GM19099 (cell line): ENCODE data around the gene DIO3.

Source experiments
- POLR2A ChIP-seq: IDR thresholded peaks from 3 replicates; pipeline ENCODE4 v1.6.1; 2011; ENCODE audit warnings: low read depth; ENCODE audit not compliant: insufficient read length; ENCODE audit errors: extremely low read depth

Gene DIO3

DNA sequence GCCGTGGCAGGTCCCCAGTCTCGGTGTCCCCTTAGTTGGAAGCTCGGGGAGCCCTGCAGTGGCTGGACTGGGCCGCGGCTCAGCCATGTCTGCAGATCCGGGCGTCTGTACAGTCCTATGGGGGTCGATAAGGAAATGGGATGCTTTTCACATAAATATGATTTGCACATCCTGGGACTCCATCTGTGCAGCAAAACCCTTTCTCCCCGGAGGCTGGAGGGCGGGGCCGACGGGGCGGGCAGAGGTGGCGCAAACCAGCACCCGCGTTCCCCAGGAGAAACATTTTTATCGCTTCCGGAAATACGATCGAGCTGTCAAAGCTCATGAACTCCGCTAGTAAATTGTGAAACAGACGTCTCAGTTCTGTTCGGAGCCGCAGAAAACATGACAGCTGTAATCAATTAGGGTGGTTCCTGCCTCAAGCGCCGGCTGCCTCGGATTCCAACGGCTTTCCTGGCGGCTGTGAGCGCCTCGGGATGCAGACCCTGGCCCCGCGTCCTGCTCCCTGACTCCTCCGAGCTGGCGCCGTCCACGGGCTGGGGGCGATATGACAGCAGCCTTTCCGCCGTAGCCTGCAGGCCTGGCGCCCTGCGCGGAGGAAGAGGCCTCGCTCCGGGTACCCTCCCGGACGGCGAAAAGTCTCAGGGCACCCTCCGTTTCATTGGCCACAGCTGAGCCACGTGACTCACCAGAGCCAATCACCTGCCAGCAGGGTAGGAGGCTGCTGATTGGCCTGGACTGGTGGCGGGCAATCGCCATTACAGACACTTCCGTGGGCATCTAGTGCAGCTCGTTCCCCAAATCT lies 23.0 kb downstream of the DIO3 start:
- no peak for TF ChIP-seq POLR2A

DNA sequence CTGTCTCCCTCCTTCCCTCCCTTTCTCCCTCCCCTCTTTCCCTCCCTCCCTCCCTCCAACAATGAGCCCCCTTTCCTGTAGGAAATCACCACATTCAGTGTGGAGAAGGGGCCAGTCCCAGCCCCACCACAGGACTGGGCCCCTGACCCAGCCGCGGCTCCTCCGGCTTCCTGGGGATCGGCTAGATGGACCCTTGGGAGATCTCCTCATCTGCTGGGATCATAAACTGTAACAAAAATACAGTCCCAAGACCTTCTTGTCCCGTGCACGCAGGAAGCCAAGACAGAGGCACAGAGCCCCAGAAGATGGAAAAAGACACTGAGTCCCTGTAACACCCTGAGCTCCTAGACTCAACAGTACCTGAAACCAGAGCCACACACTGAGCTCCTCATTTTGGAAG lies 23.9 kb downstream of the DIO3 start:
- TF ChIP-seq POLR2A, result no peak

DNA sequence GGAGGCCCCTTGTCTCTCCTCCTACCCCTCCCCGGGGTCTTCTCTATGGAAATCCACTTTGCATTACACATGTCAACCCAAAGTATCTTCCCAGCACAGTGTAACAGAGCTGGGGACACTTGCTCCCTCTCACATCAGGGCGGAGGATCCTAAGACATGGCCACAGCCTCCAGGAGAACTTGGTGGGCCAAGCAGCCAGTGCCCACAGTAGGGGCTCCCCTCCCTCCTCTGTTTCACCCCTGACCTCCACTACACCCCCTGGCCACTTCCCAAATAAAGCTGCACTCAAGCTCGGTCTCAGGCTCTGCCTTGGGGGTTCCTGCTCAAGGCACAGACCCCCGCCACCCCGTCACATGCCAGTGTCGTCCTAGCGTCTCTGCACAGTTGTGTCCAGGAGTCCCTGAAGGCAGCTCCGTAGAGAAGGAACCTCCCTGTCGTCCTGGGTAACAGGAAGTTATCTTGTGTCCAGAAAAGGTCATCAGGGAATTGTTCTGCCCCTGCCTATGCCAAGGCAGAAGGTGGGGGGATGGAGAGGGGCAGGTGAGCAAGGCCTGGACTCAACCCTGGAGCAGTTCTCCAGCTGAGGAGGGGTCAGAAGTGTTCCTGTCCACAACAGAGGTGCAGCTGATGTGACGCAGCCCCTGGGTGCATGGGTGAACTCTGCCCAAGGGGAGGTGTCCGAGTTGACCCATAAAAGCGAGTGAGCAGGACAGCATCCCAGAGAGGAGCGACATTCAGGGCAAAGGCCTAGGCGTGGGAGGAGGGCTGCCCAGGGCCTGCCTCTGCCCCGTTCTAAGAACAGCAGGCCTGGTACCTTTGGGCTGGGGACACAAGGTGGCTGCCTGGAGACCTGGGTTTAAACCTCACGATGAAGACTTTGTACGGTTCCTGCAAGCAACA lies 25.5 kb downstream of the DIO3 start:
- no peak for TF ChIP-seq POLR2A

DNA sequence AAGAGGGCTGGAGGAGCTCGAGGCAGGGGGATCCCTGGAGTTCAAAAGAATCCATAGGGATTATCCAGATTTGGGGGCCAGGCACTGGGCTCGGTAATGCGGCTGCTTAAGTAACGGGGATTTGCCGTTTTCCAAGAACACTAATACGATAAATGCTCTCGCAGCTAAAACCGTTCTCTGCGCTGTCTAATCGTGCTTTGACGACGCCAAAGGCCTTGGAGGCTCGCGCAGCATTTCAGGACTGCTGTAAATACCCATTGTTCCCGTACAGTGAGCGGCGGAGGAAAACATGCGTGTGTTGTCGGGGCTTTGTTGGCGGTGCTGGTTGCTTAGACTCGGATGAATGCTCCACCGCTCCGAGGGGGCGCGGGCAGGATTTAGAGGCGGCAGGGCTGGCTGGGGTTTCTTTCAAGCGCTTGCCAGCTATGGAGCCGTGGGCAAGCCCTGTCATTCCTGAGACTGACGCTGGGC lies 26.2 kb downstream of the DIO3 start:
- no peak for TF ChIP-seq POLR2A

DNA sequence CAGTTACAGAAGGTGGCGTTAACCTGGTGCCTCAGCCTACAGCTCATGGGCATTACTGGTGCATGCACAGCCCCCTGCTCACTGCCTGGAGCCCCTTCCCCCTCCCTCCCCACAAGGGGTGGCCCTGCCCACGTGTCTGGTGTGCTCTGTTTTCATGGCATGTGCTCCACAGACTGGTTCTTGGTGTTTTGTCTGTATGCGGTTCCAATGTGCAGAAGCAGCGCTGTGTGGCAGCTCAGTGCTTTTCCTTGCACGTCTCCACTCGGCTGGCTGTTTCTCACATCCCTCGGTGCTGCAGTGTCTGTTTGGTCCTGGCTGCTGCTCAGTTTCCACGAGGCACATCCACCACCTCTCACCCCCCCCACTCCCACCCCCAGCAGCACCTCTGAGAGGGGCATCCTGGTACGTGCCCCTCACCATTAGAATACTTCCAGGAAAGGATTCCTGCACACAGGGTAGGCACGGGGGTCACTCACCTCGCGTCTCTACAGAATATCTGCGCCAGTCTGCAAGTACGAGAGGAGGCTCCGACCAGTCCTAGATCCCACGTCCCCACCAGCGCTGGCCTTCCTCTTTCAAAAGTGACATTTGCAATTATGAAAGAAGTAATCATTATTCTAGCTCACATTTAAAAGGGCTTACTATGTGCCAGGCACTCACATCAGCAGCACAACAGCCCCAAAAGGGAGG lies 27.1 kb downstream of the DIO3 start:
- TF ChIP-seq POLR2A, result no peak

DNA sequence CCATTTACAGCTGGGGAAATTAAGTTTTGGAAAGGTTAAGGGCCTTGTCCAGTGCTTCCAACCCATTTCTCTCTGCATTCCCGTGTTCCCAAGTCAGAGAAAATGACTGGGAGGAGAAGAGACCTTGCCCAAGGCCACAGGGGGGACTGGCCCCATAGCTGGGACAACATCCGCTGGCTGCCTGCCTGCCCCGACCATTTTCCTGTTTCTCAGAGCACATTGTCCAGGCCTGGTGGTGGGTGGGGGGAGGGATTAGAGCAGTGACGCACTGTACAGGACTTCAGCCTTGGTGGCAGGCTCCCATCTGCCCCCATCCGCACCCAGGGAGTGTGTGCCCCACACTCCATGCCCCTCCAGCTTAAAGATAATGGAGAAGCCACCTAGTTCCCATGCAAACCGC lies 27.7 kb downstream of the DIO3 start:
- no peak for TF ChIP-seq POLR2A

DNA sequence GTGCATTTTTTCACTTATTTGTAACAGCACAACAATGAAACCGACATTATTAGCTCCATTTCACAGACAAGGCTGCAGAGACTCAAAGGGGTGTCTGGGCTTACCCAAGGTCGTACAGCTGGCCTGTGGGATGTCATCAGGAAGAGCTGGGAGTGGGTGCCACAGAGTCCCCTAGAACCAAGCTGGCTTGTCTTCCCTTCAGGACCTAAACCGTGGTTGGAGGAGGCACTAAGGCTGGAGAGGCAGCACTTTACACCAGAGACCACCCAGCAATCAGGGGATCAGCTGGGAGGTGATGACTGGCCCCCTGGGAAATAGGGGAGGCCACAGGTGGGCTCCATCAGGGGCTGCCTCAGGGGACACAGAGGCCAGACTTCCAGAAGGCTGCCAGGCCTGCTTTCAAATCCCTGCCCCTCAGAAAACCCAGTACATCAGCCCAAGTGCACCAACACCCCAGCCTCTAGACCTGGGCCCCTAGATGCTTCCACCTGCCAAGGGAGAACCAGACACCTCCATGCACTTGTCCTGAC lies 28.3 kb downstream of the DIO3 start:
- no peak for TF ChIP-seq POLR2A

DNA sequence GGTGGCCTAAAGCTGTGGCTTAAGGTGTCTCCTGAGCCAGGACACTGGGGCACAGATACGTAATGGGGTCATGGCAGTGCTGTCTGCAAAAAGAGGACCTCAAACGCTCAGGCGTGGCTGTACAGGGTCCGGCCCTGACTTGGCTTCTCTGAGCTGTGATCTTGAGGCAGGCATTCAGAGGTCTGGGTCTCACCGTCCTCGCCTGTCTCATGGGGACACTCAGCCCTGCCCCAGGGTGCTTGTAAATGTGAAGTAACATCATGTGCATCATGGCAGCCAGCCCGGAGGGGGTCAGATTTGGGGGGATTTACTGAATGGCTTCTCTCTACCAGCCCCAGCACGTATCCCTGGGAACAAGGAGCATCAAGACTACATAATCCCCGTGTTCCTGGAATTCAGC lies 28.8 kb downstream of the DIO3 start:
- TF ChIP-seq POLR2A, result no peak

DNA sequence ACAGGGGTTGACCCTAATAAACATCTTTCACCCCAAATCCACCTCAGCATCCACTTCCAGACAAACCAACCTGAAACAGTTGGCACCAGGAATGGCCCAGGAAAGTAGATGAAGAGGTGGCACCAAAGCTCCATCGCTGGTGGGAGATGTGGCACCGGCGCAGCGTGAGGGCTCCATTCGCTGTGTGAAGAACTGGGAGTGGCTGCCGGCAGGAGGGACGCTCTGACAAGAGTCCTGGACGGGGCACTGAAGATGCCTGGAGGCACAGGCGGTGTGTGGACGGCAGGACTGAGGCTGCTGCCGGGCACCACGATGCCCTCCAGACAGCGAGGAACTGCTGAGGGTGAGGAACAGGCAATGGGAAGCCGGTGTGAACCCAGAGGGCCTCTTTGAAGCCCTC lies 29.3 kb downstream of the DIO3 start:
- no peak for TF ChIP-seq POLR2A

DNA sequence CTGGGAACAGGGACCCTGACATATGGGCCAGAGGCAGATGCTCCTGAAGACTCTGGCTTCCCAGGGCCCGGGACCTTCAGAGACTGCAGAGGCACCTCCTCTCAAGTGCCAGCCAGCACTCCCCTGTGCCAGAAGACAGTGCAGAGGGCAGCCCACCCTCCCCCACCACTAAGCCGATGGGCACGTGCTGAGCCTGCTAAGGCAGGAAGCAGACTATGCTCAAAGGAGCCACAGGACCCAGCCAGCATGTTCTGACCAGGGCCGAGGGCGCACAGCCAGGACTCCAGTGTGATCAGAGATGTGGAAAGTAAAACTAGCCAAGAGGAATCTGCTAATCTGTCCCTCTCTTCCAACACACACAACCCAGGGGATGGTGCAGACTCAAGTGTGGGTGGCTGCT lies 29.8 kb downstream of the DIO3 start:
- TF ChIP-seq POLR2A, result no peak

DNA sequence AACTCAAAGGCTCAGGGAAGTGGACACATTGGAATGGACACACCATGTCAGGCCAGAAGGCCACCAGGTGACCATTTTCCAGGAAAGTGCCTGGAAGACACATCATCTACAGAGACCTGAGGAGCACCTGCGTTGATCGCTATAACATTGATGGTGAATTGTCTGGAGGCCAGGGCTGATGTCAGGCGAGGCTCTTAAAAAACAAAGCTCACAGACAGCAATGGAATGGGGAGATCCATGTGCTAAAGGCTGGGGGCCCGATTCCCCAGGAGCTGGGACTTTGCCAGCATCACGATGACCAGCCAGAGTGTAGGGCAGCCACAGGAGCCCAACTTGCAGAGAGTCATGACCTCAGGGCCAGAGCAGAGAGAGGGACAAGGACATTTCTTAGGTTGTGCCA lies 30.3 kb downstream of the DIO3 start:
- TF ChIP-seq POLR2A, result no peak

DNA sequence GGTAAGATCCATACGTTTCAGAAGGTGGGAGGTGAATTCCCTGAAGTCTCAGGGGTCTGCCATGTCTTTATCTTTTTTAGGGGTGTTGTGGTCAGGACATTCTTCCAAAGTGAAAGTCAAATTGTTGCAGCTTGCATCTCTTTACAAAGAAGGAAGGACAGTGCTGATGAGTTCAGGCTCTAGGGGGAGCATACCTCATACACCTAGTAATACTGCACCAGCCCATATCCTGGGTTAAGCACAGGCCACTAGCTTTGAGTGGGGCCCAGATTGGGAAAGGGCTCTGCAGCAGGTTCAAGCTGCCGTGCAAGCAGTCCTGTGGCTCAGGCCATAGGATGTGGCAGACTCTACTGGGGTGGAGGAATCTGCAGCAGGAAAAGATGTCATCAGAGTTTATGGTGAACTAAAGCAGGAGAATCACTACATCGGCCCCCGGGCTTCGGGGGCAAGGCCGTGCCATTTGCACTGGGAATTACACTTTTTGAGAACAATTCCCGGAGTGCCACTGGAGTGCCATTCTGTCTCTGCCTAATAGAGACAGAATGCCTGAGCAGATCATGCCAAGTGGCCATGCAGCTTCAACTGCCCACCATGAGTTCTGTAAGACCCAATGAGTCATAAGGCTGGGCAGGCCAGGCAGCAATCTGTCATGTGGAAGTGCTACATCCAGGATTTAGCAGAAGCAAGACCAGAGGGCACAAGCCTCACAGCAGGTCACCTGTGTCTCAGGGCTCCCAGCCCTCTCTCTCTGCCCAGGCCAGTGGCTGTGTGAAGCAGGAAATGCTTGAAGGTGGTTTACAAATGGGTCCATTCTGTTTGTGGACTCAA lies 32.3 kb downstream of the DIO3 start:
- TF ChIP-seq POLR2A, result no peak

DNA sequence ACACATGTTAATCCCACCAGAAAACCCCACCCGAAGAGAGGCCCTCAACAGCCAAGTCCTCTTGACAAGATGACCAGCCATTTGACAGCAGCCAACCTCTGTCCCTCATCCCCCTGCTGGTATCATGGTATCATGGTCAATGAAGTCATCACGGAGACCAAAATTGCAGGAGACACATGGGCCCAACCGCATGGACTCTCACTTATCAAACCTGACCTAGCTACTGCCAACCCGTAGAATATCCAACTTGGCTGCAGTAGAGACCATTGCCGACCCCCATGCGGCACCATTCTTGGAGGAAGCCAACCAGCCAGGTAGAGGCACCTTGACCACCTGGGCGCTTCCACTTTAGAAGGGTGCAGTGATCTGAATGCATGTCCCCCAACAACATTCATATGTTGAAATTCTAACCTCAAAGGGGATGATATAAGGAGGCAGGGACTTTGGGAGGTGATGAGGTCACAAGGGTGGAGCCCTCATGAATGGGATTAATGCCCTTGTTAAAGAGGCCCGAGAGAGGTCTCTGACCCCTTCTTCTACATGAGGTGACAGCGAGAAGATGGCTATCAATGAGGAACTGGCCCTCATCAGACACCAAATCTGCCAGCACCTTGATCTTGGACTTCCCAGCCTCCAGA lies 33.3 kb downstream of the DIO3 start:
- no peak for TF ChIP-seq POLR2A

DNA sequence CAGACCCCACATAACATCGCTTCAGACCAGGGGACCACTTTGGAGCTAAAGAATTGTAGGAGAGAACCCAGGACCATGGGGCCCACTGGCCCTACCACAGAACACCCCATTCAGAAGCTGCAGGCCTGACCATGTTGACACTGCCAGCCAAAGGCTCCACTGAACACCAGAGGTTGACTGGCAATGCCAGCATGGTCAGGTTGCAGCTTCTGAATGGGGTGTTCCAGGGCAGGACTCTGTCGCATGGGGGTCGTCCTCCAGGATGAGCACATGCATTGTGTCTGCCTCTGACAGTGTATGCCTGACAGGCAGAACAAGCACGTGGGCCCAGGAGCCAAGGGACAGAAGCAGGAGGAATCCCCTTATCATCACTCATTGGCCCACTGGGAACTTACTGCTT lies 34.1 kb downstream of the DIO3 start:
- no peak for TF ChIP-seq POLR2A
